ENCODE data around the gene ERBB4.
"Not testable (repeated sequence)": the region's sequence is repeated elsewhere in the genome, so short reads cannot be mapped to it uniquely, and the experiment has no call there.

The ERBB4 gene

DNA sequence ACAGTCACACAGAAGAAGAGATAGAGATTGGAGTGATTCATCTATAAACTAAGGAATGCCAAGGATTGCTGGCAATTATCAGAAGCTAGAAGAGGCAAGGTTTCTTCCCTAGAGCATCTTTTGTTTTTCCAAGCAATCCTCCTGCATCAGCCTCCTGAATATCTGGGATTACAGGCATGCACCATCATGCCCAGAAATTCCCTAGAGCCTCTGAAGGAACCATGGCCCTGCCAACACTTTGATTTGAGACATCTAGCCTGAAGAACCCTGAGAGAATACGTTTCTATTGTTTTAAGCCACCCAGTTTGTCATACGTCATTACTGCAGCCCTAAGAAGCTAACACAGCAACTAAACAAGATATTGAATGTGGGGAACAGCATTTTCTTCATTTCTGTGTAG is 525.0 kb downstream of the ERBB4 start:
- DNase-seq (ENCODE audit: low read depth in 3 of 3), result no peak

DNA sequence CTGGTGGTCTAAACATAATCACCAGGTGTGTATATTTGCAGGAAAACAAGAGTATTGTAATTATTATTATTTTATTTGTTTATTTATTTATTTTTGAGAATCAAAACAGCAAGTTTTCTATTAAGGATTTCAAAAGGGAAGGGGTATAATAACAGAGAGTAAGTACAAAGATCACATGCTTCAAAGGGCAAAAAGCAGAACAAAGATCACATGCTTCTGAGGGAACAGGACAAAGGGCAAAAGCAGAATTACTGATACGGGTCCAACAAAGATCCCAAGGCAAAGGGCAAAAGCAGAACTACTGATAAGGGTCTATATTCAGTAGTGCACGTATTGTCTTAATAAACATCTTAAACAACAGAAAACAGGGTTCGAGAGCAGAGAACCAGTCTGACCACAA is 528.3 kb downstream of the ERBB4 start:
- DNase-seq (ENCODE audit: low read depth in 3 of 3), result not testable (repeated sequence)

DNA sequence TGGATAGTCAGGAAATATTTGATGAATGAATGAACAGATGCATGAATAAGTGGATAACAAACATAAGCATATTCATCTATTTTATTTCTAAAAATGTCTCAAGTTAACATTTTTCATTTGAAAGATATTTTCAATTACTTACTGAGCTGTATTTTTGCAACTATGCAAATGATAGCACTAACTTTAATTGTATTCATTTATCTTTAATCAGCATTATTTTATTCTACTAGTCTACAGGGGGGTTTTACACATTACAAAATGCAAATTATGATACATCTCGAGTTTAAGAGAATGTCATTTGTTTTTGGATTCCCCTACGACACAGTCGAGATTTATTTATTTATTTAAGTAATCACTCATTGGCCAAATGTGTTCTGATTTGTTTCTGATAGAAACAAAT is 530.6 kb downstream of the ERBB4 start:
- DNase-seq (ENCODE audit: low read depth in 3 of 3), result no peak

DNA sequence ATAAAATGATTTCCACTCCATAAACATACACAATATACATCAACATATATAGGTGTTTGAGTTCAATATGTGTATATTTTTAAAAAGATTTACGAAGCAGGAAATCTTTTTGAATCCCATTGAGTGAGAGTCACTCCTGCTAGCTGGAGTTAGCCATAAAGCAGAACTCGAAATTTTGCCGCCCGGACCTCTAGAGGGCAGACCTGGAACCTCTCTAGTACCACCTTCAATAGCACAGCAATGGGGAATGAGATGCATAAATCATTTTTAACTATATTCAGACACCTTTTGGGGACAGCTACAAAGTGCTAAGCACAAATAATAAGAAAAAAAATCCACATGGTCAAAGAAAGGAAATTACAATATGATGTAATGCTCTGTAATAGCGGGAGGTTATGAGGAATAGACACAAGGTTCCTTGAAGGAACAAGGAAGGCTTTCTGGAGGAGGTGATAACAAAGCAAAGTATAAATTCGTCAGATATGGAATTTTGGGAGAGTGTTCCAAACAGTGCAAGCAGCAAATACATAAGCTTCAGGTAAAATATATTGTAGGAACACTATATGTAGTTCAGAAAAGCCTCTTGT is 533.4 kb downstream of the ERBB4 start:
- DNase-seq (ENCODE audit: low read depth in 3 of 3), result no peak

DNA sequence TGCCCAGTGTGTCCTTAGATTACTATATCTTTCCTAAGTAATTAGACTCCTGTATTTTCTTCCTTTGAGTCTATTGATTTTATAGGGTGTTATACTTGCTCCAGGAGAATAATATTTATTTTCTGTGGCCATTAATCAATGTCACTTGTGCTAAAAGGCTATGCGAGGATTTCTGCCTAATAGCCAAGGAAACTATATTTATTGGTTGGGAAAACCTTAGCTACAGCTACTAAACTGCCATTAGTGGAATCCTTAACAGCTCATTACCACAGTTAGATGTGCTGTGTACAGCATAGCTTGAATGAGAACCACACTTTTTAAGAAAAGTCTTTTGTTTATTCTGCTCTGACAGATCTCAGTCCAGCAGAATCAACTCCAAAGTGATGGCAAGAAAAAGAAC is 537.3 kb downstream of the ERBB4 start:
- DNase-seq (ENCODE audit: low read depth in 3 of 3), result no peak

DNA sequence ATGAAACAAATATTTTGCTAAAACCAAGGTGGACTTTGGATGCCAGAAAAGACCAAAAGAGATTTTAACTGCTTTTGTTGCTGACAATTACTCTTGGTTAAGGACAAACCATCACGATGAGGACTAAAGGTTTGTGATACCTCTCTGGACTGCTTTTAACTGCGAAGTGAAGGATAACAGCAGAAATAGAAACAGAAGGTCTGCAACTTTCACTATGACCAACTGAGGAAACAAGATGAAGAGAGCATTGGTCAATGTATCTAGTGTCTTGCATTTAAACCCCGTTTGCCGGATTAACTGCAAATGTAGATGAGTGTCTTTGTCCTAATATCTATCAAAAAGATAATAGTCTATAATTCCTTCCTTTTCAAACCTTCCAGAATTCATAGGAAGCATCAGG is 541.7 kb downstream of the ERBB4 start:
- no peak for DNase-seq (ENCODE audit: low read depth in 3 of 3)

DNA sequence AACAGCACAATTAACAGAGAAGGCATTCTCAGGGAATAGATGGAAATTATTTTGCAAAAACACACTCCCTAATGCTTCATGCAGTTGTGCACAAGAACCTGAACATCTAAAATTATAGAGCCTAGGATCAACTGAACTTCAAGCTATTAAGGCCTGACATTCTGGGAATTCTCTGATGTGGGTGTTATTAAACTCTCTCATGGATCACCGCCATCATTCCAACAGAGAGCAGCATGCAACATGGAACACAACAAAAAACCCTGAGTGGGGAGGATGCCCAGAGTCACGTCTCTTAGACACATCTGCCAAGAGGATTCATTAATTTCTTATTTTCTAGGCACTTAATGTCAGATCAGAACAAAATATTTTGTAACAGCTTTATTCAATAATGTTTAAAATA is 543.8 kb downstream of the ERBB4 start:
- DNase-seq (ENCODE audit: low read depth in 3 of 3), result no peak

DNA sequence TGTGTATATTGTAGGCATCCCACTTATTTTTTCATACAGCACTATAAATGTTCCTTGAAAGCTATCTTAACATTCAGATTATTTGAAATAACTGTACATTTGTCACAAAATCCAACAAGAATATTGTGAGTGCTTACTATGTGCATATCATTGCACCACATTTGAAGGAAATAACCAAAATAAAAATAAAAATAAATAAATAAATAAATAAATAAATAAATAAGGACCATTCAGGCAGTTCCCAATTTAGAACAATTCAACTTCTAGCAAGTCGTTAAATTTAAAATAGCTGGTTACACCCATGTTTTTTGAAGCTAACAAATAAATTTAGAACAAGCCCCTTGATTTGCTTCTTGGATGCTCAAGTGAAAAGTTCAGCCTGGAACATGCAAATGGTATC is 548.3 kb downstream of the ERBB4 start:
- no peak for DNase-seq (ENCODE audit: low read depth in 3 of 3)

DNA sequence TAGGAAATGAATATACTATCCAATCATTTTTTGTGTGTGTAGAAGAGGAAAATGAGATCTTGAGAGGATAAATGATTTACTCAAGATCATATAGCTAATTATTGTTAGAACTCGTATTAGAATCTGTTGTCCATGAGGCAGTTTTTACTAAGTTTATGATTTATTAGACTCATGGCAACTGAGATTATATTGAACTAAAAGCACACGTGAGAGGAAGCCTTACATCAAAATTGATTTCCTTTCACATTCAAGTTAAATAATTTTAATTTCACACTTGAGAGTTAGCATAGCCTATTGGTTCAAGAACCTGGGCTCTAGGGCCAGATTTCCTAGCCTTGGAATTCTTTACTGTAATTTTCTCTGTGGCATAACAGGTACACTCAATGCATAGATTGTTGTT is 552.3 kb downstream of the ERBB4 start:
- no peak for DNase-seq (ENCODE audit: low read depth in 3 of 3)

DNA sequence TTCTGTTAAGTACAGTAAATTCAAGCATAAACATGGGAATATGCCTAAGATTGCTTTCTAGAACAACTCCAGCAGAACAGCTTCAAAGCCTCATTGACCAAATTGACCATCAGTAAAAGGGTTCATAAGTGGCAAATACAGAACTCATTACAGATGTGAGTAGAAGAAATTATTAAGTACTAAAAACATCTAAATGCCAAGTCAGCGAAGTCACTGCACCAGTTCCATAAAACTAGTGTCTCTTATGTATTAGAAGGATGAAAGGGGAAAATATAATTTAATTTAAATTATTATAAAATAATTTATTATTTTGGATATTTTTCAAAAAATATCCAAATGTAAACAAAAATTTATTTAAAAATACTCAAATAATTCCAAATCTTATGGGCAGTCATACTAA is 553.2 kb downstream of the ERBB4 start:
- no peak for DNase-seq (ENCODE audit: low read depth in 3 of 3)

DNA sequence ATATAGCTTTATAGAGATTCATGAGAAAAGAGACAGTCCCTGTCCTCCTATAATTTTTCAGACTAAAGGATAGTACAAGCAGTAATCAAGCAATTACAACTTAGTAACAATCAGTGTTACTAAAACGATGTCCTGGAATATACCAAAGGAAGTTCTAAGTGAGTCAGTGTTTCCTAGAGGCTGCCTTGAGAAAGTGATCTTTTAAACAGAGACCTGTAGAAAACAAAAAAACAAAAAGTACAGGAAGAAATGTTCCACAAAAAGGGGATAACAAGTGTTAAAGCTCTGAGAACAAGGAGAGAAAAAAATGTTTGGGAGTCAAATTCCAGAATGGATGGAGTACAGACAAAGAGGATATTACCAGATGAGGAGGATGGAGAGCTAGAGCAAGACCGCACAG is 556.4 kb downstream of the ERBB4 start:
- no peak for DNase-seq (ENCODE audit: low read depth in 3 of 3)

DNA sequence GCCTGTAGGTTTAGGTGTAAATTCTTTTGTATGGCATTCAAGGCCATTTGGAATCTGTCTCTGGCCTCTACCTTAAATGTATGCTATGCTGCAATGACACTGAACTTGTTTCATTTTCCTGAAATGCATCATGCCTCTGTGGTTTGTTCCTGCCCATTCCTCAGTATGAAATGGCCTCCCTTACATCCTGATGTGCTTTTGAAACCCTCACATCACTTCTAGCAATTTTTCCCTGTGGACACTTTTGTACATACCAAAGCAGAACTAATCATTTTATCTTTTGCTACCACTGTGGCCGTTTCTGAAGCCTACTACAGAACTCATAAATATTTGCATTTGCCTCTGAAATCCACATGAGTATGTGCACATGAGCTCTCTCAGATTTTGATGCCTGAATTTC is 557.2 kb downstream of the ERBB4 start:
- no peak for DNase-seq (ENCODE audit: low read depth in 3 of 3)

DNA sequence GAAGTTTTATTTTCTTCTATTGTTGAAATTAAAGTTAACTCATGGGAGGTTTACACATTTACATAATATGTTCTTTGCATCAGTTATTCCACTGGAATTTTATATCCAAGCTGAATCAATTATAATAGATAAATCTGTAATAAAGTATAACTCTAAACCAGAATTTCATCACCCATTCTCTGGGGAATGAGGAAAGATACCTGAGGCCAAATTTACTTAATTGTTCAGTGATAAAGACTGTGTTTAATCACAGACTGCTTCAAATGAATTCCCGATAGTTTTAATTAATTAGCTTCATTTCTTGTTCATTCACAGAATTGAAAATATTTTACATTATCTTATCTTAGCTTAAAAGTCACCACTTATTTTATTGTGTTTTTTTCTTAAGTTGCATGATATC is 562.5 kb downstream of the ERBB4 start:
- DNase-seq (ENCODE audit: low read depth in 3 of 3), result no peak

DNA sequence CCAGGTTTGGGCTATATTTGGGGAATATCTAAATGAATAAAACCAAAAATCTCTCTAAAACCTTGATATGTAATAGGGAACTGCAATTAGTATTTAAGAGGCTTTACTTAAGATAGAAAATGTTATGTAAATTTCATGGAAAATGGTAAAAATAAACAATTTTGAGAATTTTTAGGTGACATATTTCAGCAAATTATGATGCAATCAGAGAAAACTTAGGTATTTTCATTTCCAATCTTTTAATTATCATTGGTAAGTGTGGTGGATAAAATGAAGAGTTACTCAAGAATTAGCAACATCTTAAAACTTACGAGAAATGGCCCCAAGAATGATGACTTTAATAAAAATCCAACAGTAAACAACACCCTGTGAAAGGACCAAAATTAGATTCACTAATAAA is 571.4 kb downstream of the ERBB4 start:
- no peak for DNase-seq (ENCODE audit: low read depth in 3 of 3)

DNA sequence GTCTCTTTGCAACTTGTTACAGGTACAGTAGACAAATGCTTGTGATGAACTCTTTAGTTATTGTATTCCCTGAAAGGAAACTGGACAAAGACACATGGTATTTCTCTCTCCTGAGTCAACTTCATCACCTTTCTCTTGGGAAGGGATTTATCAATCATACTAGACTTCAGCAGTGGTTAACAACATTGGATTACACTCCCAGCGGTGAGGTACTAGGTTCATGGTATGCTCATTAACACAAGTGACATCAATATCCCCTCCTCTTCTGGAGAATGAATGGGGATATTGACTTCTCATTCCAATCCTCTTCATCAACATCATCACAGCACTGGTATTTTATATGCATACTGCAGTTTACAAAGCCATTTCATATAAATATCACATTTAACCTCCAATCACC is 574.6 kb downstream of the ERBB4 start:
- DNase-seq (ENCODE audit: low read depth in 3 of 3), result no peak

DNA sequence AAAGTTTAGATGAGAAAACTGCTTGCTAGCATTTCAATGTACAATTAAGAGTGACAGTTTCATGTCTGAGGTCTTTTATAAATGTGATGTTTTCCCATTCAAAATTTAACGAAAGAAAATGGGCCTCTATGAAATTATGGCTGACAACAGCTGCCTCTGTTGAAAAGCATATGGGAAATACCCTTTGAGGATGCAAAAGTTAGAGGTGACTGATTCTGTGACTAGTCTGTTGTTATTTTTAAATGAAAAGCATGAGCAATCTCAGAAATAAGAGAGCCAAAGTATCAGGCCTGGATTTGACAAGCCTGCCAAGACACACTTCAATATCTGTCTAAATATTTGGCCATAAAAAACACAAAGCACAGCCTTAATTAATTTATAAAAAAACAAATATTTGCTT is 580.8 kb downstream of the ERBB4 start:
- DNase-seq (ENCODE audit: low read depth in 3 of 3), result no peak

DNA sequence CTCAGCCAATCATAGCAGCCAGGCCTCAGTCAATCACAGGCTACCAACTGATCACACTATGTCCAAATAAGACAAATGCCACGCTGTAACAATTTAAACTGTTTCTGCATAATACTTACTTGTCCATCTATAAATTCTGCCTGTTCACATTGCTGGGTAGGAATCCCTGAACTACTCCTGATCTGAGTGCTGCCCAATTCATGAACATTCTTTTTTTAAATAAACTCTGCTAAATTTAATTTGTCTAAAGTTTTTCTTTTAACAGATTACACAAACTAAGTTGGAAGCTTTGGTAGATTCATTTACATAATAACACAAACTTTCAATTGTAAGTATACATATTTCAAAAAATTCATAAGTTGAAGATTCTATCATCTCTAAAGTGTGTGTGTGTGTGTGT is 583.0 kb downstream of the ERBB4 start:
- DNase-seq (ENCODE audit: low read depth in 3 of 3), result no peak

DNA sequence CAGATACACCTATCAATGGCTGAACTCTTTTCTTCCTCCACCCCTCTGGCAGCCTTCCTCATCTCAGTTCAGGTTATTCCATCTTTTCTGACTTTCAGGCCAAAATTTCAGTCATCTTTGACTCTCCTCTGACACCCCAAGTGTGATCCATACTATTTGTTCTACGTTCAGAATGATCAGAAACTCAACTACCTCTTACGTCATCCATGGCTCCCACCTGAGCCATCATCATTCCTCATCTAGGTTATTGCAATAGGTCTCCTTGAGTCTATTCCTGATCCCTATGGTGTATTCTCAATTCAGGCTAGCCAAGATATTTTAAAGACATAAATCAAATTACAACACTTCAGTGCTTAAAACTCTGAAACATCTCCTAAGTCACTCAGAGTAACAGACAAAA is 589.7 kb downstream of the ERBB4 start:
- DNase-seq (ENCODE audit: low read depth in 3 of 3), result no peak

DNA sequence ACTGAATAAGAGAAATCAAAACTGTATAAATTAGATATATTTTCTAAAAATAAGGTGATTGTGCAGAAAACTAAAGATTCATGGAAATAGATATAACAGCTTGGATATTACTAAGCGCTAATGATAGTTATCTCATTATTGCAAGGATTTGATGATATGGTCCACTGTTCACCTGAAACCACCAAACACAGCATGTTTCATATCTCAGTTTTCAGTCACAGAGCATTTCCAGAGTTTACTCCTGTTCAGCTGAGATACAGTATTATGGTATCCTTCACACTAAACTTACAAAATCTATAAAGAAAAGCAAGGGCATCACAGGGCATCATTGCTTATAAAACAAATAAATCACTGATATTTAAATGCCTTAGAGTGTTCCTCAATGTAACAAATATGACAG is 591.6 kb downstream of the ERBB4 start:
- DNase-seq (ENCODE audit: low read depth in 3 of 3), result no peak

DNA sequence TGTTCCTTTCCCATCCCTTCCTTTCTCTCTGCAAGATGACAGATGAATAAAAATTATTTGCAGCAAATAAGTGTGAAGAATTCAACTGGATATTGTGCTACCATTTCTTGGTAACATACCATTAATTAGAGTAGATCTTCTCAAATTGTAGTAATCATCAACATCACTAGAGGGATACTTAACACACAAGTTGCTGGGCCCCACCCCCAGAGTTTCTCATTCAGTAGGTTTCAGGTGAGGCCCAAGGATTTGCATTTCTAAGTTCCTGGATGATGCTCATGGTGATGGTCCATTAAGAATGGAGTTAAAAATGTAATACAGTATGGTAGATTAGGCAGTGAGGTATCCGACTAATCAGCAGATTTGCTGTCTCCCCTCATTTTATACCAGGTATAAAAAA is 594.0 kb downstream of the ERBB4 start:
- no peak for DNase-seq (ENCODE audit: low read depth in 3 of 3)

DNA sequence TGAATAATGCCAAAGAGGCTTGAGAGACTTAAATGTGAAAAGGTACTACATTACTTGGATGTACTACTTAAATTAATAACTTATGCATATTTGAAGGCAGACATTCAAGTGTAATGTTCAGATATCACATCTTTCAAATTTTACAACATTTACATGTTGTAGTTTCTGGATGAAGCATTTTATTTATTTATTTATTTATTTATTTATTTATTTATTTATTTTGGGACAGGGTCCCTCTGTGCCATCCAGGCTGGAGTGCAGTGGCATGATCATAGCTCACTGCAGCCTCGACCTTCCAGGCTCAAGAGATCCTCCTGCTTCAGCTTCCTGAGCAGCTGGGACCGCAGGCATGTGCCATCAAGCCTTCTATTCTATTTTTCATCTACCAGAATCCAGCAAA is 596.4 kb downstream of the ERBB4 start:
- DNase-seq (ENCODE audit: low read depth in 3 of 3), result no peak

DNA sequence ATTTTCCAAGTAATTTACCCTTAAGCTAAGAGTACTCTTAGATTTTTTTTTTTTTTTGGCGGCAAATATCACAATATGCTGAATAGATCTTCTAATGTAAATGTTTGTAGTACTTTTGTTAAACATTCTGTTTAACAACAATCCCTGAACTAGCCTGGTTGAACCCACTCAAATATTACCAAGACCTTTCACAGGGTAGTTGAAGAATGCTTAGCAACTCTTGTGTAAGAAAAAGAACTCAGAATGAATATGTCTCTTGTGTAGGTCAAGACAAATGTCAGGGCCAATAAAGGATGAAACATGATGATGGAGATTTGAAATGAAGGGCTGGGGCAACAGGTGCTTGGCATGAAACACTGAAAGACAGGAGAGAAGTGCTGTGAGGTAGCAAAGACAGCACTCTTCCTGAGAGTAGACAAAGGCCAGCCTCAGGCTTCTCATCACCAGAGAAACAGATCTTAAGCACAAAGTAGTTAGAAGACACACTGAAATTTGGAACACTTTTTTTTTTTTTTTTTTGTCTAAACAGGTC is 597.3 kb downstream of the ERBB4 start:
- DNase-seq (ENCODE audit: low read depth in 3 of 3), result no peak

DNA sequence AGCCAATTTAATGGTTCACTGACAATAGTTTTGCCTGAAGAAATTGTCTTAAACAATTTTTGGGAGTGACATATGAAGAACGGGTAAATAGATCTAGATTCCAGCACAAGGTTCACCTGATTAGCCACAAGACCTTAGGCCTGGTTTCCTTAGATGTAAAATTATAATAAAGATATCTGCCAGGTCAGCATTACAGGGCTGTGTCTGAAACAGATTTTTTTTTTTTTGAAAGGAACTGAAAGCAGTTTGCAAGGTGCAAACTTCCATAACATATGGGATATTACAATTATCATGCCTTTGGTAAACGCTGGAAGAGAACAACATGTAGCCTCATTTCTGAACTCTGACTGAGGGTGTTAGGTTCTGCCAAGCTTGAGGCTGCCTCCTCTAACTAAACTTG is 599.4 kb downstream of the ERBB4 start:
- no peak for DNase-seq (ENCODE audit: low read depth in 3 of 3)

DNA sequence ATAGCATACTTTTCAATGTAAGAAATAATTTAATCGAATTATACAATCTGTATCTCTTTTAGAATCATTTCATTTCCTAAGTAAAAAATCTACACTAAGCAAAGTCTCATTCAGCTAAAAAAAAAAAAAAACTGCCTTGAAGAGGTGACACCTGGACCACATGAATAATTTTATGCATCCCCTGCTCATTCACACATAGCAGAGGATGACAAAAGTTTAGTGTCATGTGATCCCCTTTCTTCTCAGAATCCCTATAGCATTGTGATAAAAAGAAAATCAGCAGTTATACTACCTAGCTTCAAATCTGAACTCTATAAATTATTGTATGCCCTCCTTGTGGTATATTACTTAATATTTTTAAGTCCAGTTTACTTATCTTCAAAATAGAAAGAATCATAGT is 603.8 kb downstream of the ERBB4 start:
- DNase-seq (ENCODE audit: low read depth in 3 of 3), result no peak

DNA sequence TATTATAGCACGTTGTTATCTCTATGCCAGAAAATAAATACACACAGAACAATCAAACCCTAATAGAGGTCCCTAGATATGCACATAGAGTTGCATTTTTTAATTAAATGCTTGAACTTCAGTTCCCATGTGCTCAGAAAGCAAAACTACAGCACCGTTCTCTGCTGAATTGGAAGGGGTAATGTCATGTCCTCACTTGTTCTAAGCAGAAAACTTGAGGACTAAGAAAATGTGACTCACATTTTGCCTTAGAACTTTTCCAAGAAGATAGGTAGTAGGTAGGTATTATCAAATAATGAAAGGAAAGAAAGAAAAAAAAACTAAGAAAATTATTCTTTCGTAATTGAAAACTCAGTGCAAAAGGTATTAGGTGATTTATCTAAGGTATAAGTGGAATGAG is 607.3 kb downstream of the ERBB4 start:
- no peak for DNase-seq (ENCODE audit: low read depth in 3 of 3)

Data from stimulated activated CD4-positive, alpha-beta T cell treated with anti-CD3 and anti-CD28 coated beads, TNF-alpha, amount 100 ng/mL, for 24 hours (primary cell).